Measurements from ENCODE around the gene MCTP2.

DNA sequence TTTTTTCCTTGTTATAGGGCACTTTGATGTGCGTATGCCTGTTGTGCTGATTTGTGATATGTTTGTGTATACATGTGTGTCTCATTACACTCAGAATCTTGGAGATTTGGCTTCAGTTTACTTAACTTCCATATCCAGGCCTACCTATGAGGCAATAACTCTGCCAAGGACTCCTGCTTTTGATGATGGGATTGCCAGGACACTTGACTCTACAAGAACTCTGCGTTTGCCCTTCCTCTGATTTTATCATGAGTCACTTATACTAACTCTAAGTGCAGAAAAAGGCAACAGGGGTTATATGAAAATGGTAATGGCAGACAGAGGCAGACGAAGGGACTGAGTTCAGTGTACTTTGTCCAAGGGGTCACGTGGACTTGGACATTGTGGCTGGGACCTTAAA lies 33.6 kb downstream of the MCTP2 start:
- TF ChIP-seq FOSL1 (tag; conservative IDR thresholded peaks at IDR 0.05) (no peak), HDGF (IDR thresholded peaks at IDR 0.05) (no peak), EZH2 (IDR thresholded peaks at IDR 0.05; ENCODE audit: borderline replicate concordance, low read depth, low read length) (no peak), U2AF2 (optimal IDR thresholded peaks at IDR 0.05; ENCODE audit: low read depth, low read length) (no peak), ZNF324 (CRISPR knock-in tag; IDR thresholded peaks at IDR 0.05) (no peak), NFE2 (IDR thresholded peaks at IDR 0.05; ENCODE audit: low read depth) (no peak), DPF2 (IDR thresholded peaks at IDR 0.05) (no peak), POLR2A (conservative IDR thresholded peaks at IDR 0.05) (no peak)
- TF ChIP-seq, protein P1, sequence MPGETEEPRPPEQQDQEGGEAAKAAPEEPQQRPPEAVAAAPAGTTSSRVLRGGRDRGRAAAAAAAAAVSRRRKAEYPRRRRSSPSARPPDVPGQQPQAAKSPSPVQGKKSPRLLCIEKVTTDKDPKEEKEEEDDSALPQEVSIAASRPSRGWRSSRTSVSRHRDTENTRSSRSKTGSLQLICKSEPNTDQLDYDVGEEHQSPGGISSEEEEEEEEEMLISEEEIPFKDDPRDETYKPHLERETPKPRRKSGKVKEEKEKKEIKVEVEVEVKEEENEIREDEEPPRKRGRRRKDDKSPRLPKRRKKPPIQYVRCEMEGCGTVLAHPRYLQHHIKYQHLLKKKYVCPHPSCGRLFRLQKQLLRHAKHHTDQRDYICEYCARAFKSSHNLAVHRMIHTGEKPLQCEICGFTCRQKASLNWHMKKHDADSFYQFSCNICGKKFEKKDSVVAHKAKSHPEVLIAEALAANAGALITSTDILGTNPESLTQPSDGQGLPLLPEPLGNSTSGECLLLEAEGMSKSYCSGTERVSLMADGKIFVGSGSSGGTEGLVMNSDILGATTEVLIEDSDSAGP (CRISPR knock-in tag; IDR thresholded peaks at IDR 0.05): no peak

Measured in K562 (cell line).